Stimulated activated CD8-positive, alpha-beta memory T cell treated with anti-CD3 and anti-CD28 coated beads, Interleukin-15, amount 100 ng/mL, for 4 hours (primary cell): Measurements from ENCODE around the gene ACKR3.

Source experiments
- DNase-seq, 2 donors: peaks; one replicate each; pipeline ENCODE4 v3.0.0-alpha.2; 2020; ENCODE audit warnings: low read depth in 2 of 2

Gene ACKR3

GRCh38 chr2:236629961-236630872 lies 60.6 kb downstream of the ACKR3 start:
- no peak for DNase-seq

- DNase-seq: no peak
These were observed 61.7 kb downstream of the ACKR3 start for GRCh38 chr2:236631281-236631855.

GRCh38 chr2:236631856-236632291 lies 62.2 kb downstream of the ACKR3 start:
- no peak for DNase-seq
